Right lobe of liver (tissue), 4 donors: ENCODE measurements around the gene EFCAB7.

Experiments
- POLR2A ChIP-seq: fragments of 450-650 bp; IDR thresholded peaks from one replicate; pipeline ENCODE4 v1.6.1; 2017; ENCODE audit warnings: antibody characterized with exemption, mild to moderate bottlenecking
- TF ChIP-seq, protein P1 (sequence below), 4 donors: fragments of 200-600 bp in 3 of 4; fragments of 450-650 bp in 1 of 4; IDR thresholded peaks; one replicate each; pipeline versions ENCODE4 v1.5.1 to v1.8.0; 2016 to 2022; ENCODE audit warnings: antibody characterized with exemption in 4 of 4, mild to moderate bottlenecking in 2 of 4
- donor health status: DM: no; HTN: no; CAD: no.
- donor health status: DM: no; HTN: no; CAD: no.
- donor health status: DM: no; HTN: yes; CAD: no.

GRCh38 chr1:63501256-63501655 is 22.1 kb upstream of the EFCAB7 start:
- TF ChIP-seq, protein P1, sequence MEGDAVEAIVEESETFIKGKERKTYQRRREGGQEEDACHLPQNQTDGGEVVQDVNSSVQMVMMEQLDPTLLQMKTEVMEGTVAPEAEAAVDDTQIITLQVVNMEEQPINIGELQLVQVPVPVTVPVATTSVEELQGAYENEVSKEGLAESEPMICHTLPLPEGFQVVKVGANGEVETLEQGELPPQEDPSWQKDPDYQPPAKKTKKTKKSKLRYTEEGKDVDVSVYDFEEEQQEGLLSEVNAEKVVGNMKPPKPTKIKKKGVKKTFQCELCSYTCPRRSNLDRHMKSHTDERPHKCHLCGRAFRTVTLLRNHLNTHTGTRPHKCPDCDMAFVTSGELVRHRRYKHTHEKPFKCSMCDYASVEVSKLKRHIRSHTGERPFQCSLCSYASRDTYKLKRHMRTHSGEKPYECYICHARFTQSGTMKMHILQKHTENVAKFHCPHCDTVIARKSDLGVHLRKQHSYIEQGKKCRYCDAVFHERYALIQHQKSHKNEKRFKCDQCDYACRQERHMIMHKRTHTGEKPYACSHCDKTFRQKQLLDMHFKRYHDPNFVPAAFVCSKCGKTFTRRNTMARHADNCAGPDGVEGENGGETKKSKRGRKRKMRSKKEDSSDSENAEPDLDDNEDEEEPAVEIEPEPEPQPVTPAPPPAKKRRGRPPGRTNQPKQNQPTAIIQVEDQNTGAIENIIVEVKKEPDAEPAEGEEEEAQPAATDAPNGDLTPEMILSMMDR (IDR thresholded peaks at IDR 0.05), result no peak
- TF ChIP-seq POLR2A, result no peak
